ENCODE measurements around the gene DUSP18. TPM values are rescaled to one million over a fixed set of nuclear protein-coding genes. Genes with fewer than 3 reads are reported as not detected.

DUSP18 gene
- total and polyA plus RNA-seq, 2 of the 13 experiments (the other 11 are each of a cell fraction or from before 2014, with no cell fraction given), result 1.4 to 2.3 TPM

DNA sequence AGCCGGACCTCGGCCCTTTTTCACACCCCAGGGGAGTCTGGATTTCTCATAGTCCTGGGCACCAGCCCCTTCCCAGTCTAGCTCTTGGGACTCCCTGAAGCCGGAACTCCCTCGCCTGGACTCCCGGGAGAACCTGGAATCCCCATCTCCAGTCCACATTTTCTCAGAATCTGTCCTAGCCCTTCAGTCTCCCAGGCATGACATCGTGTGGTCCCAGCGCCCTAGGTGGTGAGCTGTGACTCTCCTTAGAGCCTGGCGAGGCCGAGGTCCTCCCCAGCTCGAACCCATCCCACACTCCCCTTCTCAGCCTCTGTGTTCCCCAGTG is 673 bp upstream of the DUSP18 start (continued):
- no peak for TF ChIP-seq ZNF468 (CRISPR knock-in tag; IDR thresholded peaks at IDR 0.05)

GRCh38 chr22:30667107-30667493 is 575 bp downstream of the DUSP18 start:
- DNase-seq (ENCODE audit: low spot score), result peak; percentile 13
- Histone ChIP-seq H3K4me3 (replicated peaks in 1 of 3; ENCODE audit: insufficient read depth in 1 of 3, low read depth in 2 of 3, low read length in 3 of 3) (peak overlapping the region; percentile 55 to 79 (median 58); a peak in 5 of 6 replicates), H2AFZ (ENCODE audit: low read length) (peak overlapping the region; percentile 31), H3K27me3 (ENCODE audit: control insufficient read depth in 1 of 2, insufficient read depth in 2 of 2, low read length in 2 of 2) (peaks cover 3 to 14% of the 10 kb centered on the region in 2 experiments; a peak in 3 of 5 replicates), H3K4me1 (ENCODE audit: insufficient read depth, low read length) (peaks cover 18% of the 10 kb centered on the region), H3K9ac (ENCODE audit: insufficient read depth, low read depth, low read length) (peak overlapping the region; percentile 12), H3K4me2 (ENCODE audit: low read depth, low read length) (peak overlapping the region; percentile 99), H3K36me3 (replicated peaks in 1 of 2; ENCODE audit: control insufficient read depth in 1 of 2, insufficient read depth in 2 of 2, low read length in 2 of 2) (no peaks in the 10 kb centered on the region), H3K27ac (ENCODE audit: extremely low read length, insufficient read depth, low read length) (no peak overlapping the region), H4K20me1 (ENCODE audit: insufficient read depth, low read length) (no peaks in the 10 kb centered on the region), H3K79me2 (ENCODE audit: insufficient read depth, low read length) (no peaks in the 10 kb centered on the region), H3K9me3 (ENCODE audit: low read length) (no peaks in the 10 kb centered on the region)
- WGBS (ENCODE audit: low lambda C conversion rate), result 2% methylated on average over 14 of the region's 18 CpGs
- intact Hi-C loops (cut with micrococcal nuclease; ENCODE audit: unreplicated experiment), result no loop called here
- BruUV-seq (replicated peaks), result no TSS peak
- ATAC-seq, result no peak
- in situ Hi-C loops (cut with HindIII; ENCODE audit: extremely low pct_ligation_motif_present, low pct_unique_long_range_greater_than_20kb), result no loop called here
- TF ChIP-seq IKZF4 (CRISPR knock-in tag; IDR thresholded peaks at IDR 0.05; ENCODE audit: borderline replicate concordance, low read depth, not compliant biosample characterization) (no peak), GABPB1 (CRISPR knock-in tag; IDR thresholded peaks at IDR 0.05) (no peak), MAFG (CRISPR knock-in tag; IDR thresholded peaks at IDR 0.05) (no peak), PHF20 (CRISPR knock-in tag; IDR thresholded peaks at IDR 0.05) (no peak), ZNF7 (CRISPR knock-in tag; IDR thresholded peaks at IDR 0.05) (no peak), ZNF775 (CRISPR knock-in tag; IDR thresholded peaks at IDR 0.05; ENCODE audit: borderline replicate concordance) (no peak), FLYWCH1 (CRISPR knock-in tag; IDR thresholded peaks at IDR 0.05) (no peak), ZNF253 (CRISPR knock-in tag; IDR thresholded peaks at IDR 0.05; ENCODE audit: borderline replicate concordance) (no peak)
- CTCF ChIA-PET (ENCODE audit: low intra/inter-chr PET ratio, low total read pairs), result interaction anchor here (1.2 kb wide), 1 partner anchor 33 kb away, joined by 3 read pairs; no protein-coding TSS in a partner anchor
- FAIRE-seq, result no peak
- POLR2A ChIA-PET, result interaction anchor here (1.6 kb wide), 1 partner anchor 302 kb away, joined by 4 read pairs; the partner anchor contains the start of genes MORC2 and TUG1
